AG04450 (cell line): Measurements from ENCODE around the gene NEGR1. TPM values are rescaled to one million over a fixed set of nuclear protein-coding genes. Genes with fewer than 3 reads are reported as not detected.

ENCODE experiments used
- CTCF ChIA-PET: fragments of 300-600, 350-600 bp; formaldehyde crosslinking; extraction: SDS; loops from one replicate; lab custom pipeline; 2022; ENCODE audit warnings: antibody characterized with exemption, inconsistent platforms; lab: Charles Lee
- POLR2A ChIA-PET: fragments of 350-600 bp; formaldehyde crosslinking; extraction: SDS; loops from one replicate; lab custom pipeline; 2021; ENCODE audit warnings: antibody characterized with exemption, inconsistent platforms; lab: Yijun Ruan, JAX
- DNase-seq: peaks from one replicate; pipeline ENCODE4 v3.0.0-alpha.2; 2011; ENCODE audit warnings: low read depth, low spot score
- H3K27ac ChIP-seq: one replicate; pipeline ENCODE4 v1.5.1; 2012; ENCODE audit warnings: low read depth, low read length, control low read depth
- H3K27me3 ChIP-seq: one replicate; pipeline ENCODE4 v1.6.0; 2012; ENCODE audit warnings: low read length; ENCODE audit not compliant: control insufficient read depth, insufficient read depth
- H3K4me3 ChIP-seq: 2 replicates; pipeline ENCODE4 v1.5.1; 2011; ENCODE audit warnings: mild to moderate bottlenecking, low read depth, low read length, control low read depth
- H3K9me3 ChIP-seq: 2 replicates; pipeline ENCODE4 v1.5.1; 2012; ENCODE audit warnings: low read length; ENCODE audit not compliant: control insufficient read depth, insufficient read depth
- polyA plus RNA-seq: library from polyadenylated mRNA; depleted of rRNA; stranded (reverse); fragments of >200 nt; gene quantifications from 2 replicates; pipeline ENCODE4 v1.2.3, GENCODE V29; 2011
- TF ChIP-seq, protein P1 (sequence below): IDR thresholded peaks from 2 replicates; pipeline ENCODE4 v1.5.1; 2011; ENCODE audit warnings: low read depth, low read length, control low read depth, inconsistent platforms

The NEGR1 gene
- polyA plus RNA-seq, 1 experiment = 11.3 TPM

DNA sequence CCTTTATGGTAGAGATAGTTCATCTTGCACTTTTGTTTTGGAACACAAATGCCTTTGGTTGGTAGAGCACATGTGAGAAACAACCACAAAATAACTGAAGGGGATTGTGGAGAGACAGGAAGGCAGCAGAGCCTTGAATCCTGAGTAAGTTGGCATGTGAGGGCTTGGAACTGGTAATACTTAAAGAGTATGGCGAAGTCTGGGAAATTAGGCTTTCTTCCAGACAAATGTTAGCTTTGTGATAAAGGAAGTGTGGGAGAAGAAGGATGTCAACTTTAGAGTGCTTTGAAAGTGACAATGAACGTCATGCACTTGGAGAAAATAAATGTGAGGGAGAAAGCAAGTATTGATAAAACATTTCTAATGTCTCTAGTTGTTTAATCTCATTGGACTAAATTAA lies 725.2 kb downstream of the NEGR1 start:
- H3K4me3 ChIP-seq = no peak overlapping the region
- TF ChIP-seq, protein P1, sequence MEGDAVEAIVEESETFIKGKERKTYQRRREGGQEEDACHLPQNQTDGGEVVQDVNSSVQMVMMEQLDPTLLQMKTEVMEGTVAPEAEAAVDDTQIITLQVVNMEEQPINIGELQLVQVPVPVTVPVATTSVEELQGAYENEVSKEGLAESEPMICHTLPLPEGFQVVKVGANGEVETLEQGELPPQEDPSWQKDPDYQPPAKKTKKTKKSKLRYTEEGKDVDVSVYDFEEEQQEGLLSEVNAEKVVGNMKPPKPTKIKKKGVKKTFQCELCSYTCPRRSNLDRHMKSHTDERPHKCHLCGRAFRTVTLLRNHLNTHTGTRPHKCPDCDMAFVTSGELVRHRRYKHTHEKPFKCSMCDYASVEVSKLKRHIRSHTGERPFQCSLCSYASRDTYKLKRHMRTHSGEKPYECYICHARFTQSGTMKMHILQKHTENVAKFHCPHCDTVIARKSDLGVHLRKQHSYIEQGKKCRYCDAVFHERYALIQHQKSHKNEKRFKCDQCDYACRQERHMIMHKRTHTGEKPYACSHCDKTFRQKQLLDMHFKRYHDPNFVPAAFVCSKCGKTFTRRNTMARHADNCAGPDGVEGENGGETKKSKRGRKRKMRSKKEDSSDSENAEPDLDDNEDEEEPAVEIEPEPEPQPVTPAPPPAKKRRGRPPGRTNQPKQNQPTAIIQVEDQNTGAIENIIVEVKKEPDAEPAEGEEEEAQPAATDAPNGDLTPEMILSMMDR = no peak
- no peak overlapping the region for H3K27ac ChIP-seq
- POLR2A ChIA-PET = no interaction called here
- H3K9me3 ChIP-seq = no peaks in the 10 kb centered on the region
- no peak for DNase-seq
- no peaks in the 10 kb centered on the region for H3K27me3 ChIP-seq
- CTCF ChIA-PET = no interaction called here

DNA sequence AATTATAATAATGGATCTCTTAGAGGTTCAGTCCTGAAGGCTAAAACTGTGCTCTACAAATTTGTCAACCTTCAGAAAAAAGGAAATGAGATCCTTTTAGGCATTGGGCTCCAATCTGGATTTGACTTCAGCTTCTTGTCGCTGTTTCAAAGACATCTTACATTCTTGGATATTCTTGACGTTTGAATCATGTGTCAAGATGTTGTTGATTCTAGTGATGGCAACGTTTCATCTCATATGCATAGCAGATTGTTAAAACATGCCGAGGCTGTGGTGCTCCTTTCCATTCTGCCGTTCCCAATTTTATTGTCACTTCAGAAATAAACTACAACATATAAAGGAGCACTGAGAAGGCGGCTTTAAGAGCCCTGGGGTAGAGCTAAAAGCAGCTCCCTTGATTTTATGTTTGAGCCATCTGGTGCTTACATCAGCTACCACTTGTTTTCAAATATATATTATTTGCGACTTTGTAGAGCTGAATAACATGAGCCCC lies 733.9 kb downstream of the NEGR1 start:
- TF ChIP-seq, protein P1 = no peak
- H3K27ac ChIP-seq = no peak overlapping the region
- no peaks in the 10 kb centered on the region for H3K9me3 ChIP-seq
- POLR2A ChIA-PET = interaction anchor here (0.5 kb wide), 1 partner anchor 31 kb away, joined by 3 read pairs; no protein-coding TSS in a partner anchor
- no peak overlapping the region for H3K4me3 ChIP-seq
- DNase-seq = no peak
- no peaks in the 10 kb centered on the region for H3K27me3 ChIP-seq
- CTCF ChIA-PET = interaction anchor here (0.8 kb wide), 1 partner anchor 13 kb away, joined by 12 read pairs; no protein-coding TSS in a partner anchor

DNA sequence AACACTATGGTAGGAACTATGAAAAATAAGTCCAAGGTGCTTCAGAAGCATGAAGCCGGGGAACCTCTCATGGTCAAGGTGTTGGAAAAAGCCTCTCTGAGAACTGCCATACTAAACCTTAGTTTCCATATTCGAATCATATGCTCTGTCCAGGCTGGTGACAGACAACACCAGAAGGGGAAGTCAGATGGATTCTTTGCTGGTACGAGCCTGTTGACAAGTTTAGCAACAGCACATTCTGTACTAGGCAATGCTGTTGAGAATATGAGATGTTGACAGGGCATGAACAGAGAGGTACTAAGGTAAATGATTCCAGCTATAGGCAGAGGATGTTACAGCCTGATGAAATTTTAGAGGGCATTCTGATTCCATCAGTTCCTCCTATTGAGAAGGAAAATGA lies 740.2 kb downstream of the NEGR1 start:
- Histone ChIP-seq H3K4me3 (no peak overlapping the region), H3K9me3 (no peaks in the 10 kb centered on the region), H3K27ac (no peak overlapping the region), H3K27me3 (no peaks in the 10 kb centered on the region)
- POLR2A ChIA-PET = no interaction called here
- TF ChIP-seq, protein P1 = no peak
- CTCF ChIA-PET = no interaction called here
- DNase-seq = no peak

DNA sequence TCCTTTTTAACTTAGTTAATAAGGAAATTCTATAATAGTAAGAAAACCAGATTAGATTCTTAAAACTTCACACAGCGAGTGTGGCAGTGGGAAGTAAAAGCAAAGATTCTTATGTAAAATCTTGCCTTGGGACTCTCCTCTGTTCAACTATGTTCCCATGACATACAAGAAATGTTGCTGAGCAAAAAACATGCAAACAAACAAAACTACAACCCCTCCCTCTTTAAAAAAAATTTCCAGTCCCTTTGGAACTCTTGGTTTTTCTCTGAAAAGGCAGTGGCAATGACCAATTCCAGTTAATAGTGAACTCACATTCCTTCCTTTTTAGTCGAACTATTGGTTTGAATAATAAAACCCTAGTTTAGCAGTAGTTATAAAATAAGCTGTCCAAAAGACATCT lies 748.4 kb downstream of the NEGR1 start:
- no peak for DNase-seq
- ChIA-PET CTCF (no interaction called here), POLR2A (no interaction called here)
- H3K27me3 ChIP-seq = no peaks in the 10 kb centered on the region
- H3K9me3 ChIP-seq = no peaks in the 10 kb centered on the region
- TF ChIP-seq, protein P1 = no peak
- no peak overlapping the region for H3K4me3 ChIP-seq
- no peak overlapping the region for H3K27ac ChIP-seq

DNA sequence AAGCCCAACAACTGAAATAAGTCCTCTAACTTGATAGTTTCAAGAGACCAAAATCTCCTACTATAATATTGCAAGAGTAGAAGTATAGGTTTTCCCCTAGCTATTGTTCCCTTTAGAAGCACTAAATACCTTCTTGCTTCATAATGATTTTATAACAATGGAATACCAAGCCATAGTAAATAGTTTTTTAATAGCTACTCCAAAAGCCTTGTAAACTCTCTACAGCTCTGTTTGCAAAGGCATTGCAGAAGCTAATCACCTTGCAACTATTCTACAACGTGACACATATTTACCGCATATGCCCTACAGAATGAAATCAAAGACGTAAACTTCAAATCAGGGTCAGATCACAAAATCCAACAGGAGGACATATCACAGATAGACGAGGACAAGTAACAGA lies 750.0 kb downstream of the NEGR1 start:
- ChIA-PET POLR2A (no interaction called here), CTCF (no interaction called here)
- Histone ChIP-seq H3K4me3 (no peak overlapping the region), H3K27me3 (no peaks in the 10 kb centered on the region), H3K9me3 (no peaks in the 10 kb centered on the region), H3K27ac (no peak overlapping the region)
- no peak for DNase-seq
- TF ChIP-seq, protein P1 = no peak
